ENCODE results near the gene ANXA8L1. TPM values are rescaled to one million over a fixed set of nuclear protein-coding genes. Genes with fewer than 3 reads are reported as not detected.
"Not testable (repeated sequence)": the region's sequence is repeated elsewhere in the genome, so short reads cannot be mapped to it uniquely, and the experiment has no call there.

The ANXA8L1 gene
- total RNA-seq, 4 donors from 2014 or later, result 2.4 to 284 (median 86.8) TPM

DNA sequence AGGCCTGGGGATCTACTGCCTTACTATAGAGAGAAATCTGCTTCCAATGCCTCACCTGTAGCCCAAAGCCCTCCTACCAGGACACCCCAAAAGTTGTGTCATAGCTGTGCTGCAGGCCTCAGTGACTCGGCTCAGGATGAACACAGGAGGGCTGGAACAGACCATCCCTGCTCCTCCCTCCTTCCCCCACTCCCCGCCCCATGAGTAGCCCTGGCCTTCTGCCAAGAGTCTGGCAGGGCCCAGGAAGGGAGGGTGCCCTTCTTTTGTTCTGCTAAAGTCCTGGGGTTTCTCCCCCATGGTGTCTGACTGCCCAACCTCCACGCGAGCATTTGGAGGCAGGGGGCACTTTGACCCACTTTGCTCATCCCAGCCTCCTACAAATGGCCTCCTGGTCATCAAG lies 65.4 kb downstream of the ANXA8L1 start:
- not testable (repeated sequence) for DNase-seq (ENCODE audit: low spot score); ATAC-seq (ENCODE audit: low FRiP score)

Other genes starting within 250 kb of the ANXA8L1 start
- not detected for gene ANTXRL, start 88.8 kb upstream of the ANXA8L1 start, total RNA-seq
- under 1 TPM in 2 of 4 donors, not detected in 2; 0.24 to 0.95 TPM for gene NPY4R, start 90.2 kb downstream of the ANXA8L1 start, total RNA-seq
- gene GPRIN2, start 180.9 kb downstream of the ANXA8L1 start, total RNA-seq, result under 1 TPM in 2 of 4 donors, not detected in 2; 0.46 to 0.50 TPM
- 1 to 10 TPM in 3 of 4 donors, under 1 TPM in 1; 0.65 to 9.6 (median 2.9) TPM for gene SYT15, start 203.4 kb downstream of the ANXA8L1 start, total RNA-seq